ENCODE measurements around the gene SAMD11.

- TF ChIP-seq, protein P1, sequence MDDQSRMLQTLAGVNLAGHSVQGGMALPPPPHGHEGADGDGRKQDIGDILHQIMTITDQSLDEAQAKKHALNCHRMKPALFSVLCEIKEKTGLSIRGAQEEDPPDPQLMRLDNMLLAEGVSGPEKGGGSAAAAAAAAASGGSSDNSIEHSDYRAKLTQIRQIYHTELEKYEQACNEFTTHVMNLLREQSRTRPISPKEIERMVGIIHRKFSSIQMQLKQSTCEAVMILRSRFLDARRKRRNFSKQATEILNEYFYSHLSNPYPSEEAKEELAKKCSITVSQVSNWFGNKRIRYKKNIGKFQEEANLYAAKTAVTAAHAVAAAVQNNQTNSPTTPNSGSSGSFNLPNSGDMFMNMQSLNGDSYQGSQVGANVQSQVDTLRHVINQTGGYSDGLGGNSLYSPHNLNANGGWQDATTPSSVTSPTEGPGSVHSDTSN (IDR thresholded peaks at IDR 0.05; ENCODE audit: insufficient replicate concordance, low read depth, low read length), result no peak
- TF ChIP-seq ZBTB33 (IDR thresholded peaks at IDR 0.05), result no peak
- TF ChIP-seq SP1 (IDR thresholded peaks at IDR 0.05; ENCODE audit: low read depth, low read length), result no peak
- TF ChIP-seq, protein P2, sequence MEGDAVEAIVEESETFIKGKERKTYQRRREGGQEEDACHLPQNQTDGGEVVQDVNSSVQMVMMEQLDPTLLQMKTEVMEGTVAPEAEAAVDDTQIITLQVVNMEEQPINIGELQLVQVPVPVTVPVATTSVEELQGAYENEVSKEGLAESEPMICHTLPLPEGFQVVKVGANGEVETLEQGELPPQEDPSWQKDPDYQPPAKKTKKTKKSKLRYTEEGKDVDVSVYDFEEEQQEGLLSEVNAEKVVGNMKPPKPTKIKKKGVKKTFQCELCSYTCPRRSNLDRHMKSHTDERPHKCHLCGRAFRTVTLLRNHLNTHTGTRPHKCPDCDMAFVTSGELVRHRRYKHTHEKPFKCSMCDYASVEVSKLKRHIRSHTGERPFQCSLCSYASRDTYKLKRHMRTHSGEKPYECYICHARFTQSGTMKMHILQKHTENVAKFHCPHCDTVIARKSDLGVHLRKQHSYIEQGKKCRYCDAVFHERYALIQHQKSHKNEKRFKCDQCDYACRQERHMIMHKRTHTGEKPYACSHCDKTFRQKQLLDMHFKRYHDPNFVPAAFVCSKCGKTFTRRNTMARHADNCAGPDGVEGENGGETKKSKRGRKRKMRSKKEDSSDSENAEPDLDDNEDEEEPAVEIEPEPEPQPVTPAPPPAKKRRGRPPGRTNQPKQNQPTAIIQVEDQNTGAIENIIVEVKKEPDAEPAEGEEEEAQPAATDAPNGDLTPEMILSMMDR (IDR thresholded peaks at IDR 0.05 in 2 of 3, conservative IDR thresholded peaks at IDR 0.05 in 1 of 3; ENCODE audit: control insufficient read depth in 2 of 3, extremely low read depth in 1 of 3, insufficient read depth in 1 of 3, low read depth in 3 of 3, low read length in 3 of 3), result no peak
- TF ChIP-seq POLR2A (IDR thresholded peaks at IDR 0.05; ENCODE audit: low read depth, low read length), result no peak
Measured at GRCh38 chr1:972726-973458, 49.2 kb downstream of the SAMD11 start.
